GM21825 (cell line): ENCODE data around the gene MTMR12.

Experiments
- ATAC-seq: cut with Tn5 transposase; IDR thresholded peaks from one replicate; pipeline ENCODE4 v1.9.1; 2021; ENCODE audit warnings: mild to moderate bottlenecking, moderate library complexity; ENCODE audit not compliant: unreplicated experiment

The MTMR12 gene

DNA sequence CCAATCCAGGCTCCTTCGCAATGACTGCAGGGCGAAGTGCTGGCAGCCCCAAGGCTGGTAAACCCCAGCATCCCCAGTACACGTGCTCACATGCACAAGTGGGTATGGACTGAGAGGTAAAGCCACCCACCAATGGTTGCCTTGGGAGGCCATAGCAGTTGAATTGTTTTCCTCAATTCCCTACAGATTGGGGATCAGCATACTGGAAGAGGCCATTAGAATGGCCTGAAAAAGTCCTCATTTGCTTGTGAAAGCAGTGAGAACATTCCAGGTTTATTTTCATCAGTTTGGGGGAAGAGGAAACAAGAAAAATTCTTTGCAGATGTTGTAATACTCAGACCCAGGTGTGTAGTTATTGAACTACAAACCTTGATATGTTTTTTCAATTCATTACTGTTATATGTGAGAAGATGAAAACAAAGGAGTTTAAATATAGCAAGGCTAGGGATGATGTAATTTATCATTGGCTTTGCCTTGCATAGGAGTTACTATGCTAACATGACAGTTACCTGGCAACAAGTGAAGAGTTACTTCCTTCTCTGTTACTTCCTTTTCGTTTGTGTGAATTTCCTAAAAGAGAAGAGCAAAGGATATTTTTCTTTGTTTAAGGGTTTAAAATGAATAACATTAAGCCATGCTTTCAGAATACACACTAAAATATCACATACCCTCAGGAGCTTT, 36.4 kb downstream of the MTMR12 start:
- peak; percentile 43 for ATAC-seq

DNA sequence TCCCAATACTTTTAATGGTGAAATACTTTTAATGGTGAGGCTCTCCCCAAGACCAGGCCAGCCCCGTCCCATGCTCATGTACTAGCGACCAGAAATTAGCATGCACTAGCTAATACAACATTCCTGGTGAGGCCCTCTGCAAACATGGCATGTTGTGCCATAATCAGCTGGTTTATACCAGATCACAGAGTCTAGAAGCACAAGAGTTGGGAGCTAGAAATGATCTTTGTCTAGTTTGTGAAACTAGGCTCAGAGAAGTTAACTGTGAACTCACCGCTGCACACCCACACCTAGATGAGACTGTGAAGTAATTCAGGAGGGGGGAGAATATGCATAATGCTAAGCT, 37.4 kb downstream of the MTMR12 start:
- ATAC-seq = no peak

DNA sequence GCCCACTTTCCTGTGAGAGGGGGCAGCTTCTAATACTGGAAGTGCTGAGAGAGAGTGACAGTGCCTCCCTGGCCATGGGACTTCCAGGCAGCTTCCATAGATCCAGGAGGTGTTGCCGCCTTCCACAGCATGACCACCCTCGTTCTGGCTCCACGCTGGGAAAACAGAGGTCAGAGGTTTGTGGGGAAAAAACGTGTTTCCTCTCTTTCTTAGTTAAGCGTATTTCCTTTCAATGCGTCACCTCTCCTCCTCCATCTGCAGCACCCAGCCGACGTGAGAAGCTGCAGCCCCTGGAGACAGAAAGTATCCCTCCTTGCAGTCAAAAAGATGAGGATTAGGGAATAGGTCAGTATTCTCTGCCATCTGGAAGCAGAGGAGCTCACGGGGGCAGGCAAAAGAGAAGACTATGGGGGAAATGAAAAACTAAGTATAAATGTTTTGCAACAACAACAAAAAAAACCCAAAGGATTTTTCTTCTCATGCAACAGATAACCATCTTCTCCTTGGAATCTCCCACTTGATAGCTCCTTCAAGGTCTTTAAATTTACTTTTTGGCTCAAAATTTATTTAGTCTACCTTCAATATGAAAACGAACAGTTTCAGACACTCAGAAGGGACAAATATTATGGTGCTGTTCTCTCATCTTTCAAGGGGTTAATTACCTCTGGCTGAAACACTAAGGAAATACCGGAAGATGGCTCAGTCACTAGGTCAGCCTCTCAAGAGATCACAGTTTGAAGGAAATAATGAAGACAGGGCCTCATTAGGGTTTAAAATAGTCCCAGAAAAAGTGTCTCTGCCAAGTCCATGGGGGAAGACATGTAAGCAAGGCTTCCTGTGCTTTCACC, 38.0 kb downstream of the MTMR12 start:
- no peak for ATAC-seq

DNA sequence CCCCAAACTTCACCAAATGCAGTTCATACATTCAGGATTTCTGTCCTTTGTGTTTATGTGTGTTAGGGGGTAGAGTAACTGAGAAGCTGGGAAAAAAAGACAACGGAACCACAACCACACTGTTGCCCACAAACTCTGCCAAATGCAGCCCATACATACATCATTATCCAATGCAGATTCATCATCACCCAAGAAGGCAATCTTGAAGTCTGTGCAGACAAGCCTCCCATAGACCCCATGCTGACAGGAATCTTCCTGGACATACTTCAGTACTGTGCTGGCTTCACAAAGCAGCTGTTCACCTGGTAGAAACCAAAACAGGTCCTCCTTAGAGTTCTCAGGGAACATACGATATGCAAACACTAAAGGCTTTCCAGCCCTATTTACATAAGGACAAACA, 38.9 kb downstream of the MTMR12 start:
- ATAC-seq = no peak

DNA sequence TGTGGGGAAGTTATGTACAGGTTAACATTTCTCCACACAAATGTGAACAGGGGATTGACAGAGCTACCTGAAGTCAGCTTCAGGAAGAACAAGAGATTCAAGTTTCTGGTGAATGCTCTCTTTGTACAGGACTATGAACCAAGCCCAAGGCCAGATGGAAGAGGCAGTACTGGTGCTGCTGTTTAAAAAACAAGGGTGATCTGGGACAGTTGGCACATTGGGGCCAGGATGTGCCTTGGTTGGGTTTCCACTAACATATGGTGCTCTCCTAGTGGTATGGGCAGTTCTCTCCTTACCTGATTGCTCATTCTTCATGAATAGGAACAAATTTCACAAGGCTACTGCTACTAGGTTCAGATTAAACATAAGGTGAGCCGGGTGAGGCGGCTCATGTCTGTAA, 40.0 kb downstream of the MTMR12 start:
- no peak for ATAC-seq

DNA sequence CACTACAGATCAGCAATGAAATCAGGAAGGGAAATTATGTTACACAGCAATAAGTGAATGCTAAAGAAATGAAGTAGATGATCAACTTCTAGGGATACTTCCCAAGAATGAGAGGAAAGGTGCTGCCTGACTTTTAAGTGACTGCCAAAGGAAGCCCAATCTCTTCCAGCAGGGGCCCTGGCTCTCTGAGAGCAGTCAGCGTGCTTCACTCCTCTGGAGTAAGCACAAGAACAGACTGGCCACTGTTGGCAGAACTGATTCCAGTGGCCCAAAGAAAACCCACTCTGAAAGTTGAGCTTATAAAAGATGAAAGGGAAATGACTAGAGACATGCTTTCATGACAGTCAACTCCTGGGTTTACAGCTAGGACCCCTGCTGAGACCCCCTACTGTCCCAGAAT, 41.8 kb downstream of the MTMR12 start:
- no peak for ATAC-seq

DNA sequence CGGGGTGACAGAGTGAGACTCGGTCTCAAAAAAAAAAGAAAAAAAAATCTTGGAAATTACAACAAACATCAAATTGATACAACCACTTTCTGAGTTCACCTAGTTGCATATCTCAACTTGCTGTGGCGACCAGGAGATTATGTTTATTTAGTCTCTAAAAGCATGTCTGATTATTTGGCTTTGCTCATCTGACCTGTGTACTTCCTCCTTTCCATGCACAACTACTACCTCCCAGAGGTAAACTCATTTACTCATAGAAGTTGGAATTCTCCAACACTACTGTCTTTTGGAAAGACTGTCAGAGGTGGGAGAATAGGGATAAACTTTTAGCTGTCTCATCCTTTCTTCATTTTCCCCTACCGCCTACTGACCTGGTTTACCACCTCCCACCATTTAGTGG, 42.6 kb downstream of the MTMR12 start:
- no peak for ATAC-seq

DNA sequence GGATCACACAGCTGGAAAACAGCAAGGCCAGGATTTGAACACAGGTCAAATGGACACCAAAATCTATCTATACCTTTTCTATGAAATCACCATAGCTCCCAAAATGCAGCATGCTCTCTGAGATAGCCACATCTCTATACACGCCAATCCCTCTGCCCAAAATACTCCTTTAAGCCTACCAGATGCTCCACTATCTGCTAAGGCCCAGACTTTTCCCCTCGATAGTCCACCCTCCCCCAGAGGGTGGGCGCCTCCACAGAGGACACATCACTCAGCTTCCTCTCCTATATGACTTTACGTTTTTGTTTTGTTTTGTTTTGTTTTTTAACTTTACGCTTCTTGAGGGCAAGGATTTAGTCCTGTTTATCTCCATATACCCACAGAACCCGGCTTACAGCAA, 46.8 kb downstream of the MTMR12 start:
- ATAC-seq = no peak

DNA sequence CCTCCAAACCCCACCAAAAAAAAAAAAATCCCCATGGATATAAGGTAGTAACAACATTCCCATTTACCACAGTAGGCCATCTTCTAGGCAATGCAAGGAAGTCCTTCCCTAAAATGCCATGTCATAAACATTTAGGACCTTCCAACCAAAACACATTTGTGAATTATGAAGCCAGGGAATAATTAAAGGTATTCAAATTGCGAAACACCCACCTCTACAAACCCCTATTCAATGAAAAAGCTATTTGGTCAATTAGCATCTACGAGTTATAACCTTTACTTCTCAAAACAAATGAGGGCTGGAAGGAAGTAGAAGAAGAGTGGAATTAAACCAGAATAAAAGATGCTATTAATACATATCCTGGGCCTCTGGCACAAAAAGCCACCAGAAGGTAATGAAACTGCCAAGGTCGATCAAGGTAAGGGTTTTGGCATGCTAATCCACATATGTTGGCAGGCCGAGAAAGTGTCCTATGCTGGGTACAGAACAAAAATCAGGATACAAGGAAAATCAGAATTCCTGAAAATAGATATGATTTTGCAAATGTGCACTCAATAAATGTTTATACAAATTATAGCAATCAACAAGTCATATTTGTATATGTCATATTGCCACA, 47.7 kb downstream of the MTMR12 start:
- ATAC-seq = no peak

DNA sequence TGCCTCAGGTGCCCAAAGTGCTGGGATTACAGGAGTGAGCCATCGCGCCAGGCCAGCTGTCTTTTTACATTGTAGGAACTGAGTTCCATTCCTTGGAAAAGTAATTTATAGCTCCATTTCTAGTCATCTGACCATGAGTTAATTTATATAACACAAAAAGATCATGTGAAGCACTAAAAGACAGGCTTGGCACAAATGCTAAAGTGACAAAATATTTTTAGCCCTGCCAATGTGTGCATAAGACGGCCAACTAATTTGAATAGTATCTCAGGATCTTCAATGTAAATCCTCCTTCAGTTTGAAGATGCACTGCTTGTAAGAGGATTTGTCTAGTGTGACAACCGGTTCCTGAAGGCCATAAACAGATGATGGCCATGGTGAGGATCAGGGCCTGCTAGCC, 49.1 kb downstream of the MTMR12 start:
- no peak for ATAC-seq

DNA sequence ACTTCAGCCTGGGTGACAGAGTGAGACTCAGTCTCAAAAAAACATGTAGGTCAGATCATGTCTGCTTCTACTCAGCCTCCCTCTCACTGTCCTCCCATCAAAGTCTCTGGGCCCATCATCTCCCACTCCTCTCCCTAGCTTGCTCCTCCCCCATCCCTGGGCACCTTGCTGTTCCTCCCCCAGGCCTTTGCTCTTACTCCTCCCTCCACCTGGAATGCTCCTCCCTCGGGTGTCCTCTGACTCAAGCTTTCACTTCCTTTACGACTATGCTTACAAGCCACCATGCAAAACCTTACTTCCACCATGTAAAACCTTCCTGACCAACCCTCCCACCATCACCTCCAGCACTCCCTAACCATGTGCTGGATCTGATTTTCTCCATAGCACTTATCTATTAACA, 51.5 kb downstream of the MTMR12 start:
- peak; percentile 84 for ATAC-seq

DNA sequence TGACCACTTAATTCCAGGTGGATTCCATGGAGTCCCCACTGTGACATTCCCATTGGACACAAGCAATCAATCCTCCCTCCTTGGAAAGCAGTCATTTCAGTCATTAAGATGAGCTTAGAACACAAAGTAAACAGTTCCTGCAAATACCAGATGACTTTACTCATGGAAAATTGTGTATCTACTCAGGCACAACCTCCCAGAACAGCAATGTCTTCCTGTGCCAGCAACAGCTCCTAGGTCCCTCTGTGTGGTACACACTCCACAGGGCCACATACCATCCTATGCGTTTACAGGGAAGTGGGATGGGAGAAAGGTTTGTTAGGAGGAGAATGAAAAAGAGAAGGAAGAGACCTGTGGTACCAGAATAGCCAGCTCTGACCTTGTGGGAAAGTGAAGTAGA, 53.7 kb downstream of the MTMR12 start:
- no peak for ATAC-seq

DNA sequence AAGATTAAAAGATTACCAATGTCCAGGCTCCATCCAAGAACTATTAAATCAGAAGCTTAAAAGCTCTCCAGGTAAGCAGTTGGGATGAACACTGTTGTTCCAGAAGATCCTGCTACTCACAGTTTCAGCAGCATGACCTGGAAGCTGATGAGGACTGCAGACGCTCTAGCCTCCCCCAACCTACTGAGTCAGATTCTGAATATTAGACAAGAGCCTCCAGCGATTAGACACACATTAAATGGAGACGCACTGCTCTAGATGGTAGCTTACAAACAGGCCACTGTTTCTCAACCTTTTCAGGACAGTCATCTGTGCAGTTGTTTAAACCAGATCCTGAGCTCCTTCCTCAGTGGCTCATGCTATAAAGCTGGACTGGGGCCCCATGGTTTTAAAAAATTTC, 54.3 kb downstream of the MTMR12 start:
- ATAC-seq = no peak

DNA sequence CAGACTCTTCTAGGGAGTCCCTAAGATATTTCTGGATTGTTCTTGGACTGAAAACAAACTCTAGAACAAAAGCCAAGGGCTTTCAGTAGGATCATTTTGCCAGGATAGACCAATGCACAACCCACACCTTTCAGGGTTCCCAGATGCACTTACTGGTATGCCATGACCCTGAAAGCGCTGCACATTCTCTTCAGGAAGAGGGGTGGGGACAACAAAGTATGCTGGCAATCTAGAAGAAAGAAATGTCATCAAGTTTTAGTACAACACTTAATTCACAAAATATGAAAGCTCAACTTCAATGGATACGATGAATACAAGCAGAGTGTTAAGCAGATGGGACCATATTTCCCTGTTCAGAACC, 57.2 kb downstream of the MTMR12 start:
- ATAC-seq = no peak

DNA sequence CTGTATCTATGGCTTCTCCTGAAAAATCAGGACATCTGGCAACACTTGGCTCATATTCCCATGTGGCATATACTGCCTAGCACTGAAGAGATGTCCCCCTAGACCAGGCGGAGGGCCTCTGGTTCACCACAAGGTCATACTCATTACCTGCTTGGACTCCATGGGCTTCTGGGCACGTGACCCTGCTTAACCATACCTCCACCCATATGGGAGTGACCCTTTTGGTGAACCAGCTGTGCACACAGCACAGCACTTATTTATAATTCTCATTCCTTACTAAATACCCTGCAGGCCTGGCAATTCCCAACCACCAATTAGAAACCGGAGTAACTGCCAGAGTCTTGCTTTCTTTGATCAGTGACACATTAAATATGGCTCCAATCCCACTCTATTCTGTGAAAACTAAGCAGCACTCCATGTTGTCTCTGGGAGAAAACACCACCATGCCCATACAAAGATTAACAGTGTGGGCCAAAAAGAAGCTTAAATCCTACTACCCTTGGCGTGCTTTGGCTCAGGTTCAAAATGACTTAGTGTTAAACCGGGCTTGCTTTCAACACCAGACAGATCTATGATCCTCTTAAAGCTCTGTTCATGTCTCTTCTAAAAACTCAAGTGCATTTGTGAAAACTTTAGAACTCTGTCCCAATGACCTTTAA, 57.7 kb downstream of the MTMR12 start:
- ATAC-seq = no peak

DNA sequence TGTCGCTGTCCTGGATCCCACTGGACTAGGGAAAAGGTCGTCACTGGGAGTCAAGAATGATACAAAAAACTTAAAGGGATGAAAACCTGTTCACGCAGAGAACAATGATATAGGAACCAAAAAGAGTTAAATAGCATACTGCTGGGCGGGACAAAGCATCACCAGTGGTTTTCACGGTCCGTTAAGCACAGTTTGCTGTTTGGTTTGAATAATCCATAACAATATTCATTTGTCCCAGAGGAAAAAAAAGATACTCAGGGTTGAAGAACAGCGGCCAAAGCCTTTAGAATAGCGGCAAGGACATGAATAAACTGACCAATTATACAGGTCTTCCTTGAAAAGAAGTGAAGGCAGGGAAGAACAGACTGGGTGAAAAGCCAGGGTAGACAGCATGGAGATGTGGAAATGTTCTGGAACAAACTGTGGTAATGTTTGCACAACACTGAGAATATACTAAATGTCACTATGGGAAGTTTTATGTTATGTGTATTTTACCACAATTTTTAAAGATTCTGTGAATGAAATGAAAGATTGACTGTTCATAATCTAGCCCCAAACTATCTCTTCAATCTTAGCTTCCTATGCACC, 60.8 kb downstream of the MTMR12 start:
- no peak for ATAC-seq

DNA sequence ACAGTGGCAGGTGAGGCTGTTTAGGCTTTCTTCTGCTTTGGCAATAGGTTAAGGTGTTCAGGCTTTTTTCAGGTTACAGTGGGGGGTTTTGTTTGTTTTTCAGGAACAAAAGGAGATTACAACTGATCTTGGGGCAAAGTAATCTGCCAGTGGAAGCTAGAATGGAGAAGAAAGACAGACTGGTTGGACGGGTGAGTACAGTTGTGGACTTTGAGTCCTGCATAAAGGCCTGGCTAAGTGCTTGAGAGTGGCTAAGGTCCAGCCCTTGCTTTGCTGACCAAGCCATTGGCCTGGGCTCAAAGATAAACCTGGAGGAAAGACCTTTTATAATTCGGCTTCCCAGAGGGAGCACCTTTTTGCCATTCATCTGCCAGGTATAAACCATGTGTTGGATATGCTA, 63.1 kb downstream of the MTMR12 start:
- ATAC-seq = no peak

DNA sequence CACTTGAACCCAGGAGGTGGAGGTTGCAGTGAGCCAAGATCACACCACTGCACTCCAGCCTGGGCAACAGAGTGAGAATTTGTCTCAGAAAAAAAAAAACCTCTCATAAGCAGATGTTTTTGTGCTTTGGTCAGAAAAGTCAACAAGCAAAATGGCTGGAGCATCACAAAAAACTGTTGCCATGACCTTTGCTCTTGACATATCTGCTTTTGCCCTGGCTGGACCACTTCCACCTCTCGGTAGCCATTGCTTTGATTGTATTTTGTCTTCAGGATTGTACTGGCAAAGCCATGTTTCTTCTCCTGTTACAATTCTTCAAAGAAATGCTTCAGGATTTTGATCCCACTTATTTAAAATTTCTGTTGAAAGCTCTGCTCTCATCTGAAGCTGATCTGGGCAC, 67.0 kb downstream of the MTMR12 start:
- ATAC-seq = no peak

DNA sequence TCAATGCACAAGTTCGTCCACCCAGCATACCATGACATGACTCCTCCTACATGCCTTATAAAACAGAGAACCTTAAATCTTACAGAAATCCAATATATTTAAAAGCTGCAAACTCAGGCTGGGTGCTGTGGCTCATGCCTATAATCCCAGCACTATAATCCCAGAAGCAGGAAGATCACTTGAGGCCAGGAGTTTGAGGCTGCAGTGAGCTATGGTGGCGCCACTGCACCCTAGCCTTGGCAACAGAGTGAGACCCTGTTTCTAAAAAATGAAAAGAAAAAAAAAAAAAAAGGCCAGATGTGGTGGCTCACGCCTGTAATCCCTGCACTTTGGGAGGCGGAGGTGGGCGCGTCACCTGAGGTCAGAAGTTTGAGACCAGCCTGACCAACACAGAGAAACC, 68.7 kb downstream of the MTMR12 start:
- no peak for ATAC-seq

DNA sequence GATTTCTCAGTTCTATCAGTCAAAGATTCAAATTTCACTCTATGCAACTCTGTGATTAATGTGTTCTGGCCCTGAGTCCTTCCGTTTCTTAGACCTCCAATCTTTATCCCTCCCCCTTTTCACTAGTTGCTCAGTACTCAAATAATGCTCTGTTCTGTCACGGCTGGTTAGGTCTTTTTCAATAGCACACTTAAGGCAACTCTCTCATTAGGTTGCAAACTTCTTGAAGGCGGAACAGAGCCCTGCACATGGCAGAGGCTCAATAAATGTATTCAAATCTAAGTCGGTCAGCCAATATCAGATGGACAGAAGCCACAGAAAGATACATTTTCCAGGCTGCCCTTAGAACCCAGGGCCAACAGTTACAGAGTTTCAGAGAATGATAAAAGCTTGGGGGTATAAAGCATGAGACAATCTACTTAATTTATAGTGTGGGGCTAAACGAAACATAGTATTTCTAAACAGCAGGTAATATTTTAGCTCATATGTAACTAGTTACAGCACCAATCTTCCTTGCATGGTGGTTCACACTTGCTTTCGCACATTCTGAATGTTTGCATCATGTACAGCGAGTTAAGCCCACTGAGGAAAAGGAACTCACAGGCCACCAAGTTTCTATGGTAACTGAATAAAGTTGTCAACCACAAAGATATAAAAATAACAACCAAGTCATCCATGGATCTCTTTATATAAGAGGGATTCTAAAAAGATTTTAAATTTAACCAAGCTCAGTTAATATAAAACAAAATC, 71.5 kb downstream of the MTMR12 start:
- no peak for ATAC-seq

DNA sequence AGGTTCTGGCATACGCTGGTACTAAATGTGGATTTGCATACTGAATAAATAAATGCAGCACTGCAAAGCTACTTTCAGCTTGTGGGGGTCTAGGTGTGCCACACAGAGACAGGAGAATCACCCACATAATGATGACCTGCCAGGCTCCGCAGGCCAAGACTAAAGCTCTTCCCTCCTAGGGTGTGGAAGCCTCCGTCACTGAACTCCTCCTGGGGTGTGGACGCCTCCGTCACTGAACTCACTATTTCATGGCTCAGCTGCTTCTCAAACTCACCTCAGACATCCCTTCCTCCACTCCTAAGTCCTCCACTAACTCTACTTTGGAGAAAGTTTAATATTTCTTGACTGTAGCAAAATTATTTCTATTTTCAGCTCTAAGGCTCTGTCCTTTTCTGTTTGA, 73.4 kb downstream of the MTMR12 start:
- ATAC-seq = no peak
